Uterus (tissue), 2 donors: ENCODE results near the gene TM9SF2.

Source experiments
- POLR2A ChIP-seq, 2 donors: fragments of 450-650 bp; IDR thresholded peaks; one replicate each; pipeline ENCODE4 v1.6.1; 2016; ENCODE audit warnings: antibody characterized with exemption in 2 of 2, mild to moderate bottlenecking in 1 of 2, moderate library complexity in 1 of 2
- TF ChIP-seq, protein P1 (sequence below), 4 experiments: fragments of 200-600 bp in 2 of 4; fragments of 450-650 bp in 2 of 4; sonication (generic) in 2 of 4; IDR thresholded peaks; one replicate each; pipeline ENCODE4 v1.5.1; 2016 to 2019; ENCODE audit warnings: antibody characterized with exemption in 4 of 4, mild to moderate bottlenecking in 2 of 4, moderate library complexity in 1 of 4

DNA sequence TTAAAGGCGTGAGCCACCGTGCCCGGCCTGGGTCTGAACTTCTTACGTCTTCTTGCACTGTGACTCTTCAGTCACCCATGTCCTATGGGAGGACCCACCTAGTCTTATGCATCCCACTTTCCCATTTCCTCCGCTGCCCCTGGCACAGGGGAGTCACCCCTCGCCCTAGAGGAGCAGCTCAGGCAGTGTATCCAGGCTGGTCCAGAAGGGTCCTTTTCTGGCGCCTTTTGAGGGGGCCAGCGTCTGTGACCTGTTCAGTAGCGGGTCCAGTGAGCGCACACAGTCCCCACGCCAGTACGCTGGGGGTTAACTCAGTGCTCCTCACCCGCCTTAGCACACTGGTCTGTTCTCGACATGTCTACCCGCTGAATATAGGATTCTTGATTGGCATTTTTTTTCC, 107.1 kb downstream of the TM9SF2 start:
- TF ChIP-seq, protein P1, sequence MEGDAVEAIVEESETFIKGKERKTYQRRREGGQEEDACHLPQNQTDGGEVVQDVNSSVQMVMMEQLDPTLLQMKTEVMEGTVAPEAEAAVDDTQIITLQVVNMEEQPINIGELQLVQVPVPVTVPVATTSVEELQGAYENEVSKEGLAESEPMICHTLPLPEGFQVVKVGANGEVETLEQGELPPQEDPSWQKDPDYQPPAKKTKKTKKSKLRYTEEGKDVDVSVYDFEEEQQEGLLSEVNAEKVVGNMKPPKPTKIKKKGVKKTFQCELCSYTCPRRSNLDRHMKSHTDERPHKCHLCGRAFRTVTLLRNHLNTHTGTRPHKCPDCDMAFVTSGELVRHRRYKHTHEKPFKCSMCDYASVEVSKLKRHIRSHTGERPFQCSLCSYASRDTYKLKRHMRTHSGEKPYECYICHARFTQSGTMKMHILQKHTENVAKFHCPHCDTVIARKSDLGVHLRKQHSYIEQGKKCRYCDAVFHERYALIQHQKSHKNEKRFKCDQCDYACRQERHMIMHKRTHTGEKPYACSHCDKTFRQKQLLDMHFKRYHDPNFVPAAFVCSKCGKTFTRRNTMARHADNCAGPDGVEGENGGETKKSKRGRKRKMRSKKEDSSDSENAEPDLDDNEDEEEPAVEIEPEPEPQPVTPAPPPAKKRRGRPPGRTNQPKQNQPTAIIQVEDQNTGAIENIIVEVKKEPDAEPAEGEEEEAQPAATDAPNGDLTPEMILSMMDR (IDR thresholded peaks at IDR 0.05): no peak
- no peak for TF ChIP-seq POLR2A (IDR thresholded peaks at IDR 0.05)
